ENCODE data around the gene FUCA1. TPM values are rescaled to one million over a fixed set of nuclear protein-coding genes. Genes with fewer than 3 reads are reported as not detected.

FUCA1 gene
- polyA plus RNA-seq (ENCODE audit: insufficient read length in 3 of 3) = 10 to 100 TPM; 37.3 to 43.1 (median 37.4) TPM
- long read RNA-seq, donor 1, transcript FUCA1-201 (8 exons, 2,047 nt) = major isoform, 8 of 8 reads
- long read RNA-seq, donor 1, partial matches to known transcripts = 0 of 8 reads
- long read RNA-seq, donor 1, other reads (novel, unspliced or antisense) = 0 of 8 reads
- long read RNA-seq, donor 2, transcript FUCA1-201 (8 exons, 2,047 nt) = major isoform, 5 of 5 reads
- long read RNA-seq, donor 2, partial matches to known transcripts = 0 of 5 reads
- long read RNA-seq, donor 2, other reads (novel, unspliced or antisense) = 0 of 5 reads
- long read RNA-seq, donor 3, transcript FUCA1-201 (8 exons, 2,047 nt) = major isoform, 25 of 25 reads
- long read RNA-seq, donor 3, partial matches to known transcripts = 0 of 25 reads
- long read RNA-seq, donor 3, other reads (novel, unspliced or antisense) = 0 of 25 reads
- long read RNA-seq, donor 4, transcript FUCA1-201 (8 exons, 2,047 nt) = major isoform, 10 of 10 reads
- long read RNA-seq, donor 4, partial matches to known transcripts = 0 of 10 reads
- long read RNA-seq, donor 4, other reads (novel, unspliced or antisense) = 0 of 10 reads
- long read RNA-seq, donor 5 = 0 reads
- long read RNA-seq, donor 6, transcript FUCA1-201 (8 exons, 2,047 nt) = major isoform, 11 of 11 reads
- long read RNA-seq, donor 6, partial matches to known transcripts = 0 of 11 reads
- long read RNA-seq, donor 6, other reads (novel, unspliced or antisense) = 0 of 11 reads
- long read RNA-seq, donor 7, transcript FUCA1-201 (8 exons, 2,047 nt) = major isoform, 14 of 23 reads
- long read RNA-seq, donor 7, partial matches to known transcripts = 9 of 23 reads
- long read RNA-seq, donor 7, other reads (novel, unspliced or antisense) = 0 of 23 reads
- long read RNA-seq, donor 8, transcript FUCA1-201 (8 exons, 2,047 nt) = major isoform, 22 of 27 reads
- long read RNA-seq, donor 8, partial matches to known transcripts = 0 of 27 reads
- long read RNA-seq, donor 8, other reads (novel, unspliced or antisense) = 5 of 27 reads
- long read RNA-seq, donor 9, transcript FUCA1-201 (8 exons, 2,047 nt) = major isoform, 9 of 9 reads
- long read RNA-seq, donor 9, partial matches to known transcripts = 0 of 9 reads
- long read RNA-seq, donor 9, other reads (novel, unspliced or antisense) = 0 of 9 reads
- long read RNA-seq, donor 10, transcript FUCA1-201 (8 exons, 2,047 nt) = major isoform, 13 of 26 reads
- long read RNA-seq, donor 10, partial matches to known transcripts = 13 of 26 reads
- long read RNA-seq, donor 10, other reads (novel, unspliced or antisense) = 0 of 26 reads
- long read RNA-seq, donor 11, transcript FUCA1-201 (8 exons, 2,047 nt) = major isoform, 10 of 10 reads
- long read RNA-seq, donor 11, partial matches to known transcripts = 0 of 10 reads
- long read RNA-seq, donor 11, other reads (novel, unspliced or antisense) = 0 of 10 reads
- long read RNA-seq, donor 12, transcript FUCA1-201 (8 exons, 2,047 nt) = major isoform, 5 of 5 reads
- long read RNA-seq, donor 12, partial matches to known transcripts = 0 of 5 reads
- long read RNA-seq, donor 12, other reads (novel, unspliced or antisense) = 0 of 5 reads
- long read RNA-seq, donor 13, transcript FUCA1-201 (8 exons, 2,047 nt) = major isoform, 20 of 20 reads
- long read RNA-seq, donor 13, partial matches to known transcripts = 0 of 20 reads
- long read RNA-seq, donor 13, other reads (novel, unspliced or antisense) = 0 of 20 reads
- long read RNA-seq, donor 14, transcript FUCA1-201 (8 exons, 2,047 nt) = major isoform, 17 of 17 reads
- long read RNA-seq, donor 14, partial matches to known transcripts = 0 of 17 reads
- long read RNA-seq, donor 14, other reads (novel, unspliced or antisense) = 0 of 17 reads
- long read RNA-seq, donor 15, transcript FUCA1-201 (8 exons, 2,047 nt) = major isoform, 8 of 8 reads
- long read RNA-seq, donor 15, partial matches to known transcripts = 0 of 8 reads
- long read RNA-seq, donor 15, other reads (novel, unspliced or antisense) = 0 of 8 reads
- long read RNA-seq, donor 16, transcript FUCA1-201 (8 exons, 2,047 nt) = major isoform, 42 of 54 reads
- long read RNA-seq, donor 16, partial matches to known transcripts = 12 of 54 reads
- long read RNA-seq, donor 16, other reads (novel, unspliced or antisense) = 0 of 54 reads

DNA sequence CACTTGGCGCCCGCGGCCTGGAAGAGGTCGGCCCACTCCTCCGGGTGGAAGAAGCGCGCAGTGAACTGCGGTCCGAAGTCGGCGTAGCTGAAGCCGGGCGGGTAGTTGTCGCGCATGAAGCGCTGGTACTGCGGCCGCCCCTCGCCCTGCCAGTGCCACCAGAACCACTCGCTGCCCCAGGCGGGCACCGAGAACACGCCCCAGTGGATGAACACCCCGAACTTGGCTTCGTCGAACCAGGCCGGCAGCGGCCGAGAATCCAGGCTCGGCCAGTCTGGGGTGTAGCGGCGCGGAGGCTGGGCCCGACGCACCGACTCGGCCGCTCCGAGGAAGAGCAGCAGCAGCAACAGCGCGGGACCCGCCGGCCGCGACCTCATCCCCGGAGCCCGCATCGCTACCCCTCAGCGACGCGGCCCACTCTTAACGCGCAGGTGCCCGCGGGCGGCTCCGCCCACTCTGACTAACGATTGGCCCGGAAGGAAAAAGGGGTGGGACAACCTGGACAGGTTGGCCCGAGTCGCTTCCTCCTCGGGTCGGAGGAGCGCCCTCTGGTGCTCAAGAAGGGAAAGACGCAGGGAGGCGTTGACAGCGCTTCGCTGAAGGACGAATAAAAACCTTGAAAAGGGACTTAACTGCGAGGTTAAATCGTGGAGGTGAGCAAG, at the start of gene FUCA1:
Gene FUCA1 (minus strand): TSS at position 396 of the 662 bp plus-strand sequence. CDS start 4 bp downstream, at position 392.
- DNase-seq (ENCODE audit: extremely low read depth in 1 of 11, low read depth in 9 of 11, low spot score in 4 of 11) = peak; percentile 84 to 96 (median 93)

DNA sequence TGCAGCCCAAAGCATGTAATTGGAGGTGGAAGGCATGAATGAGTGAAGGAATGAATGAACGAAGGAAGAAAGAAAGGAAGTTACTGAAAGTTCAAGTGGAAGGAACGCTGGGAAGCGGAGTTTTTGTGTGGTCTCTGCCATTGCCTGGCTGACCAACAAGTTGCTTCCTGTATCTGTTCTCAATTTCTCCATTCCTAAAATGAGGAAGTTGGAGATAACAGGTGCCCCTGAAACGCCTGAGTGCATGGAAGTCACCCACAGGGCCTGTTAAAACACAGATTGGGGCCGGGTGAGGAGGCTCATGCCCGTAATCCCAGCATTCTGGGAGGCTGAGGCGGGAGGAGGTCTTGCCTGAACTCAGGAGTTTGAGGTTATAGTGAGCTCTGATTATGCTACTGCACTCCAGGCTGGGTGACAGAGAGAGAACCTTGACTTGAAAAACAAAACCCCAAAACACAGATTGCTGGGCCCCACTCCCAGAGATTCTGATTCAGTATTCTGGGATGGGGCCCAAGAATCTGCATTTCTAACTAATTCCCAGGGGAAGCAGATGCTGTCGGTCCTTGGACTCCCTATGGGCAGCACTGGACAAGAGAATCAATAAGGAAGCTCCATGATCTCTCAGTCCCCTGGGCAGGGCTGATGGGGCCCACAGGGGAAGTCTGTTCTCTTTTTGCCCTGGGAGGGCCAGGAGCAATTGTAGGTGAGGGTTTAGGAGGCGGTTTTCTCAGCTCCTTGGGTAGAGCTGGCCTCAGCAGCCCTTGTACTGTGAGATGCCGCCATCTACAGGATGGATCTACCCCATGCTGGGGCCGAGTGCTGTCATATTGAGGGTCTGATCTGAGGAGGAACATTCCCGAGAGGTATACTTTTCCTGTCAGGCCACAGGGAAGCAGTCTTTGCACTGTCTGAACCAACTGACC, 48.4 kb upstream of the FUCA1 start:
- peak in 9 of 11 donors; percentile 46 to 63 (median 58) for DNase-seq (ENCODE audit: extremely low read depth in 1 of 11, low read depth in 9 of 11, low spot score in 4 of 11)

DNA sequence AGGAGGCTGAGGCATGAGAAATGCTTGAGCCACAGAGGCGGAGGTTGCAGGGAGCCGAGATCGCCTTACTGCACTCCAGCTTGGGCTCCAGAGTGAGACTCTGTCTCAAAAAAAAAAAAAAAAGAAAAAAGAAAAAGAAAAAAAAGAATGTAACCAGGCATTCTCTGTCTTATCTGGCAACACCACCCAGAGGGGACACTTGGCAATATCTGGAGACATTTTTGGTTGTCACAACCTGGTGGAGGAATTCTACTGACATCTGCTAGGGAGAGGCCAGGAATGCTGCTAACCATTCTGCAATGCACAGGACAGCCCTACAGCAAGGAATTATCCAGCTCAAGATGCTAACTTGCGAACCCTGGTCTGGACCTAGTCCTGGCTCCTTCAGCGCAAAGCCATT, 47.4 kb upstream of the FUCA1 start:
- no peak for DNase-seq (ENCODE audit: extremely low read depth in 1 of 11, low read depth in 9 of 11, low spot score in 4 of 11)

DNA sequence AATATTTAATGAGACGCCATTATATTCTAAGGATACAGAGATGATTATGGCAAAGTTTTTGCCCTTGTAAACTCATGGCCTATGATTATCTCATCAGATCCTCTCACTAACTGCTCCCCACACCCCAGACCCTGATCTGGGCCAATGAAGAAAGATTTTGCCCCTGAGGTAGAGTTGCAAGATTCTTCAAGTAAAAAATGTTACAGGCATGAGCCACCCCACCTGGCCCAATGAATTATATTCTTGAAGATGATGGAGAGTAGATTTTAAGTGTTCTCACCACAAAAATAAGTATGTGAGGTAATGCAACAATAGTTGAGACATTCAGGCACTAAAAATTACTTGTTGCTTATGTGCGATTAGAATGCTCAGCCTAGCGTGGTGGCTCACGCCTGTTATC, 46.8 kb upstream of the FUCA1 start:
- DNase-seq (ENCODE audit: extremely low read depth in 1 of 11, low read depth in 9 of 11, low spot score in 4 of 11) = no peak

DNA sequence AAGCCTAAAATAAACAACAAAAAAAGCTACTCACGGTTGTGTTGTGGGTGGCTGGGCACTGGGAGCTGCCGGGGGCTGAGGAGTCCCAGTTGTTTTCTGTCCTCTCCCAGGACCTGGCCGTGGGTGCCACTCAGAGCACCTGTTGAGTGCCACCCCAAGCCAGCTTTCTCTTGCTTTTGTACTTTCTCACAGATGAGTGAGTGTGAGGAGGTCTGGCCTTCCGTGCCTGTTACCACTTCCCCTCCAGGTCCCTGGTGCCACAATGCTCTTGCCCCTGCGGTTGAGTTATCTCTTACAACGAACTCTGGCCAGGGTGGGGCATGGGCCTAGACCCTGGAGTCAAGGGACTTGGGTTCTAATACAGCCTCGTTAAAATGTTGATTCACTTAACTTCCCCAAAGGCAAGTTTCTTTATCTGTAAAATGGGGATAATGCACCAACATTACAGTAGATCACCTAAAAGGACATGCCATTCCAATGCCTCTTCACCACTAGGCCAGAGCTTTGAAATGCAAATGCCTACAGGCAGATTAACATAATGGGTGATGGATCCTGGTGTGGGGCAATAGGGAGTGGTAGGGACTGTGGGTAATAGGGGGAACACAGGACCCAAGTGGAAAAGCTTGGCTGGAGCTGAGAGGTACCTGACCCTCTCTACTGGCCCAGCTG, 45.3 kb upstream of the FUCA1 start, which contains the start of gene CNR2:
Gene CNR2 (minus strand): TSS at position 151 of the 669 bp plus-strand sequence. CDS start 37,745 bp downstream, outside the sequence.
- no peak for DNase-seq (ENCODE audit: extremely low read depth in 1 of 11, low read depth in 9 of 11, low spot score in 4 of 11)

DNA sequence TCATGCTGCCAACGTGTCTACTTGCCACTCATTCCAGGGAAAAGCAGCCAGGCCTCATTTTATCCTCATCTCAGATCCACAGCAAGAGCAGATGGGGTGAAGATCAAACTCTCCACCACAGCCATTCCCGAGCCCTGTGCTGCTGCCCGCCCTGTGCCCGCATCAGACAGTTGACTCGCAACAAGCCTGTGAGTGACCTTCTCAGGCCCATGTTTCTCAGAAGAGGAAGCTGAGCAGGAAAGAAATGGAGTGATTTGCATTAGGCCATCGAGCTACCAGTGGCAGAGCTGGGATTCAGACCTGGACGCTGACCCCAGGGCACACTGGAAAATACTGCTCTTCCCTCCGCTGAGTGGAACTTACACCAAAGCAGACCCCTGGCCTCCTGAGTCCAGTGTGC, 43.8 kb upstream of the FUCA1 start:
- DNase-seq (ENCODE audit: extremely low read depth in 1 of 11, low read depth in 9 of 11, low spot score in 4 of 11) = no peak

DNA sequence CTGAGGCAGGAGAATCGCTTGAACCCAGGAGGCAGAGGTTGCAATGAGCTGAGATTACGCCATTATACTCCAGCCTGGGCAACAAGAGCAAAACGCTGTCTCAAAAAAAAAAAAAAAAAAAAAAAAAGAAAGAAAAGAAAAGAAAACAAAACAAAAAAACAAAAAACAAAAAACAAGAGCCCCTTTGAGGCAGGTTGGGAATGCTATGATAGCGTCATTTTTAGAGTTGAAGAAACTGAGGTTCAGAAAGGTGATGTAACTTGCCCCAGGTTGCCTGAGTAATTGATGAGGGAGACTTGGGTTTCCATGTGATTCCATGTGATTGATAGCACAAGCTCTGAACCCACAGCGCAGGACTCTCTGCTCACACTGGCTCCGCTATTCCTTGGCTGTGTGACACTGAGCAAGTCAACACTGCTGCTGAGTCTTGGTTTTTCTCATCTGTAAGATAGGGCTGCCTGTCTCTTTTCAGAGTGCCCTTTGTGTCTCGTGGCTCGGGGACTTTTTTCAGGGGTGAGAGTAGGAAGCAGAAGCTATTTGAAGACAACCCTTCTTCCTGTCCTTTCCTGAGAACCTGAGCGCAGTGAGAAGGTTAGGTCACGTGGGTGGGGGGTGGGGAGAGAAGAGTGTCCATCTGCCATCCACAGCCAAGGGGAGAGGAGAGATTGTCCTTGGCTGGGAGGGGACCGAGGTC, 42.6 kb upstream of the FUCA1 start:
- DNase-seq (ENCODE audit: extremely low read depth in 1 of 11, low read depth in 9 of 11, low spot score in 4 of 11) = no peak

DNA sequence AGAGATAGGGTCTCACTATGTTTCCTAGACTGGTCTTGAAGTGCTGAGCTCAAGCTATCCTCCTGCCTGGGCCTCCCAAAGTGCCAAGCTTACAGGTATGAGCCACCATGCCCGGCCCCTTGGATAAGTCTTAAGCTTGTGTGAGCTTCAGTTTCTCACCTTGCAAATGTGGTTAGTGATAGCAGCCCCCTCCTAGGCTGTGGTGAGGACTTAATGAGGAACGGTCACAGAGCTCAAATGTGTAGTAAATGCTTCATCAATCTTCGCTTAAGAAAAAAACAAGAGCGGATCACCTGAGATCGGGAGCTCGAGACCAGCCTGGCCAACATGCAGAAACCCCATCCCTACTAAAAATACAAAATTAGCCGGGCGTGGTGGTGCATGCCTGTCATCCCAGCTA, 42.1 kb upstream of the FUCA1 start:
- no peak for DNase-seq (ENCODE audit: extremely low read depth in 1 of 11, low read depth in 9 of 11, low spot score in 4 of 11)

DNA sequence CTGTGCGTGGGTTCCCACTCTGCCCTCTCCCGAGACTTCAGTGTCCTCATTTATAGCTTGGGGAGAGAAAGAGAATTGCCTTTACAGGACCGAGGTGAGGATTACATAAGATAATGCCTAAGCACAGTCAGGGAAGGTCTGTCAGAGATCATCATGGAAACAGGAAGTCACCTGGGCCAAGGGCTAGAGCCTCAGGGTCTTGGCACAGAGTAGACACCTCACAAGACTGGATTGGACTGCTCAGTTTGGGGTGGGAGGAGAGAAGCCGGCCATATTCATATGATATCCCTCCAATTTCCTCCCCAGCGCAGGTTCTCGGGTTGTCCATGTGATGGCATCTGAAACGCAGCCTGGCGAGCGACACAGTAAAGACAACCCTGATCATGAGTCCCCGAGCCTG, 41.3 kb upstream of the FUCA1 start:
- DNase-seq (ENCODE audit: extremely low read depth in 1 of 11, low read depth in 9 of 11, low spot score in 4 of 11) = no peak

DNA sequence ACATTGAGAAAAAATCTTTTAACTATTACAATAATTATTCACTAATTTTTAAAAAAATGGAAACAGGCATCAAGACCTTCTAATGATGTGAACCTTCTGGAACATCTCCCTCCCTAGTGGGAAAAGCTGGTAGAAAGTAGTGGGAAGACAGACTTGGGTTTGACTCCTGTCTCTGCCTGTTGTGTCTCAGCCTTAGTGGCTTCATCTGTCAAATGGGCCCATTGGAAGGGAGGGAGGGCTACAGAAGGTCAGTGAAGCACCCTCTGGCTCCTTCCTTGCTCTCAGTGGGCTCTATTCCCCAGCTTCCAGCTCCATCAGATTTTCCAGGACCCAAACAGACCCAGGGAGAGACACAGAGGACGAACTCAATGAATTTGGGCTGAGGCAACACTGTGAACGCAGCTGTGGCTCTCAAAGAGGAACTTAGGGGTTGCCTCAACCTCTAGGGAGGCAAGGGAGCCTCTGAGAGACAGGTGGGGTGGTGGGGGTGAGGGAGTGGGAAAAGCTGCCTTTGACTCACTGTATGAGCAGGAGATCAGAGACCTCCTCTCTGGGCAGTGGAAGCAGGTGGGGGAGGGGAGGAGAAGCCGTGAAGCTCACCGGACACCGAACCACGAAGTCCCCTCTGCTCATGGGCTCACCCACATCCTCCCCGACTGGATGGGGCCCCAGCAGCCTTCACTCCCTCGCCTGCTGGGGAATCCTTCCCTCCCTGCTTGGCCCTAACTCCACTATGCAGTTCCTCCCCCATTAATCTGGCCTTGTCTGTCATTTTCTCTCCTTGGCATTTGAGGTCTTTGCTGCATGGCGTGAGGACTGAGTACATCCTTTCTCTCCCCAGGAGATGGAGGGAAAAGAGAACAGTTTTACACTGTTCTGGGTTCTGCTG, 40.6 kb upstream of the FUCA1 start:
- no peak for DNase-seq (ENCODE audit: extremely low read depth in 1 of 11, low read depth in 9 of 11, low spot score in 4 of 11)

DNA sequence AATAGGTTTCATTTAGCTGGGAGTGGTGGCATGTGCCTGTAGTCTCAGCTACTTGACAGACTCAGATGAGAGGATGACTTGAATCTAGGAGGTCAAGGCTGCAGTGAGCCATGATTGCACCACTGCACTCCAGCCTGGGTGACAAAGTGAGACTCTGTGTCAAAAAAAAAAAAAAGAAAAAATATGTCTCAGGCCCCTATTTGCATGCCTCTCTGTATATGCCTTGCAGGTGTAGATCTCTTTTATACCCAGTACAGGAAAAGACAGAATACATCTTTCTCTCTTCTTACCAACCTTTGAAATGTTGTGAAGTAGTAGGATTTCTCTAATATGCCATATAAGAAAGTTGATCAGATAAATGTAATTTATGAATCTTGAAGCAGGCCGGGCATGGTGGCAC, 38.6 kb upstream of the FUCA1 start:
- DNase-seq (ENCODE audit: extremely low read depth in 1 of 11, low read depth in 9 of 11, low spot score in 4 of 11) = no peak

DNA sequence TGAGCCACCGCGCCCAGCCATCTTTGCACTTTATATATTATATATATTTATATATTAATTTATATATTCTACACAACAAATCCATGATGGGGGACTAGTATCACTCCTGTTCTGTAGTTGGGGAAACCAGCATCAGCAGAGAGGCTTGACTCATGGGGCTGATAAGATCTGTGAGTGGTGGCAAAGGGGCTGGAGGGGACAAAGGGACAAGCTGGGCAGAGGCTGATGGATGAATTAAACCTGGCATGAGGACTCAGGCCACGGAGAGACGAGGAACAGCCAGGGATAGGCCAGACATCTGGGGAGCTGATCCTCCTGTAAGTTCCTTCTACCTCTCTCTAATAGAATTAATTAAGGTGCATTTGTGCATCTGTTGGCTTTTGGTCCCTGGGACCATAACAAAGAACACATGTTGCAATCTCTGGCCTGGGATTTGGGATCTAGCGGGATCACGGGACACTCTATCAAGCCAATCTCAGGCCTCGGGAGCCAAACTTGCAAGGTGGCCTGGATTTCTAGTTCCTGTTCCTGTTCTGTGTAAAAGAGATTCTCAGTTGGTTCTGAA, 37.5 kb upstream of the FUCA1 start:
- no peak for DNase-seq (ENCODE audit: extremely low read depth in 1 of 11, low read depth in 9 of 11, low spot score in 4 of 11)

DNA sequence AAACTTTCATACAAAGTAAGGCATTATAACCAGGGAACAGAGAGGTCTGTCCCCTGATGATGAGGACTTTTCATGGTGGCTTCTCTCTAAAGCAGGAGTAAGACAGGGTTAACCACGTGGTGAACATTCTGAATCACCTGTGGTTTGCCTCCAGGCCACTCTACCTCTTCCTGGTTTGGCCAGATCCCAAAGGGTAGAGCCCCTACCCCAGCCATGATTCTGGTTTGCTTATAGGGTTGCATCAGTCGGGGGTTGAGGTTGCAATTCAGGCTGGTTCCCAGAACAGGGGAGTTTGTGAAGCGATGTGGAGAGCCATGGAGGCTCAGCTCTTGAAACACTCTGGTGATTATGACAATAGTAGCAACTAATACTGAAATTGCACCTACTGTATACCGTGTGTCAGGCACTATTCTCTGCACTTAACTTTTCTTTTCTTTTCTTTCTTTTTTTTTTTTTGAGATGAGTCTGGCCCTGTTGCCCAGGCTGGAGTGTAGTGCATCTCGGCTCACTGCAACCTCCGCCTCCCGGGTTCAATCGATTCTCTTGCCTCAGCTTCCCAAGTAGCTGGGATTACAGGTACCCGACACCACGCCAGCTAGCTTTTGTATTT, 36.8 kb upstream of the FUCA1 start:
- DNase-seq (ENCODE audit: extremely low read depth in 1 of 11, low read depth in 9 of 11, low spot score in 4 of 11) = no peak
